Chondrocyte (in vitro differentiated cells): Measurements from ENCODE around the gene RPS6KC1. TPM values are rescaled to one million over a fixed set of nuclear protein-coding genes. Genes with fewer than 3 reads are reported as not detected.

Source experiments
- DNase-seq: peaks from one replicate; pipeline ENCODE4 v3.0.0; 2021; ENCODE audit warnings: mixed read lengths, low spot score
- H3K27ac Mint-ChIP-seq: one replicate; pipeline ENCODE4 v1.8.0; 2021; ENCODE audit warnings: mild to moderate bottlenecking, moderate library complexity, mixed read lengths; ENCODE audit not compliant: unreplicated experiment
- H3K27me3 Mint-ChIP-seq: 2 replicates; pipeline ENCODE4 v1.8.0; 2021; ENCODE audit warnings: low read depth, mixed read lengths
- H3K36me3 Mint-ChIP-seq: 2 replicates; pipeline ENCODE4 v1.8.0; 2021; ENCODE audit warnings: low read depth, mixed read lengths
- H3K4me1 Mint-ChIP-seq: 2 replicates; pipeline ENCODE4 v1.8.0; 2021; ENCODE audit warnings: low read depth, mild to moderate bottlenecking, mixed read lengths
- H3K4me3 Mint-ChIP-seq: one replicate; pipeline ENCODE4 v1.8.0; 2021; ENCODE audit warnings: mild to moderate bottlenecking, moderate library complexity, mixed read lengths; ENCODE audit not compliant: unreplicated experiment
- H3K9me3 Mint-ChIP-seq: 2 replicates; pipeline ENCODE4 v1.8.0; 2021; ENCODE audit warnings: low read depth, mixed read lengths
- total RNA-seq: library from RNA; stranded (reverse); gene quantifications from 3 replicates; pipeline ENCODE4 v1.2.1, GENCODE V29; 2021
- TF ChIP-seq, protein P1 (sequence below): fragments of 200-600 bp; sonication (generic); IDR thresholded peaks from 2 replicates; pipeline ENCODE4 v1.5.0; 2021; ENCODE audit warnings: antibody characterized with exemption, mild to moderate bottlenecking, moderate library complexity

RPS6KC1 gene
- total RNA-seq, 1 donor from 2014 or later = 22.1 TPM

GRCh38 chr1:213273546-213273945 is 222.5 kb downstream of the RPS6KC1 start:
- DNase-seq = no peak
- Mint-ChIP-seq H3K27ac (no peak overlapping the region), H3K36me3 (peaks cover 20% of the 10 kb centered on the region)

DNA sequence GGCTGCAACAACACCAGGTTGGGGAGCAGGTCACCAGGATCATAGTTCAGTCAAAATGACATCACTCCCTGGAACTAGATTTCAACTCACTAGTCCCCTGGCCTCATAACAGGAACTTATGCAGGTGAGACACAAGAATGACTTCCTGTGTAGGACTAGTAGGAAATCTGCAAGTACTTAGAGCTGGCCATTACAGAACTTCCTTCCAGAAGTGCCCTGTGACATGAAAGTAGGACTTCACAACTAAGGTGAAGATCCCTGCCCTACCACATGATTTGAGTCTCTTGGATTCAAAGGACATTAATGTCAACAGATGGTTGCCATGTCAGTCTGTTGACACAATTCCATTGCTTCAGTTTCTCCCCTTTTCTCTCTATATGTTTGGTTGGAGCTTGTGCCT is 223.1 kb downstream of the RPS6KC1 start:
- DNase-seq = no peak
- no peaks in the 10 kb centered on the region for H3K9me3 Mint-ChIP-seq
- H3K4me1 Mint-ChIP-seq = no peaks in the 10 kb centered on the region
- H3K27ac Mint-ChIP-seq = no peak overlapping the region
- H3K4me3 Mint-ChIP-seq = no peak overlapping the region
- H3K27me3 Mint-ChIP-seq = no peaks in the 10 kb centered on the region
- TF ChIP-seq, protein P1, sequence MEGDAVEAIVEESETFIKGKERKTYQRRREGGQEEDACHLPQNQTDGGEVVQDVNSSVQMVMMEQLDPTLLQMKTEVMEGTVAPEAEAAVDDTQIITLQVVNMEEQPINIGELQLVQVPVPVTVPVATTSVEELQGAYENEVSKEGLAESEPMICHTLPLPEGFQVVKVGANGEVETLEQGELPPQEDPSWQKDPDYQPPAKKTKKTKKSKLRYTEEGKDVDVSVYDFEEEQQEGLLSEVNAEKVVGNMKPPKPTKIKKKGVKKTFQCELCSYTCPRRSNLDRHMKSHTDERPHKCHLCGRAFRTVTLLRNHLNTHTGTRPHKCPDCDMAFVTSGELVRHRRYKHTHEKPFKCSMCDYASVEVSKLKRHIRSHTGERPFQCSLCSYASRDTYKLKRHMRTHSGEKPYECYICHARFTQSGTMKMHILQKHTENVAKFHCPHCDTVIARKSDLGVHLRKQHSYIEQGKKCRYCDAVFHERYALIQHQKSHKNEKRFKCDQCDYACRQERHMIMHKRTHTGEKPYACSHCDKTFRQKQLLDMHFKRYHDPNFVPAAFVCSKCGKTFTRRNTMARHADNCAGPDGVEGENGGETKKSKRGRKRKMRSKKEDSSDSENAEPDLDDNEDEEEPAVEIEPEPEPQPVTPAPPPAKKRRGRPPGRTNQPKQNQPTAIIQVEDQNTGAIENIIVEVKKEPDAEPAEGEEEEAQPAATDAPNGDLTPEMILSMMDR = no peak
- peaks cover 20% of the 10 kb centered on the region for H3K36me3 Mint-ChIP-seq

More at GRCh38 chr1:213273546-213273945, 222.5 kb downstream of the RPS6KC1 start:
- TF ChIP-seq, protein P1 = no peak
- Mint-ChIP-seq H3K9me3 (no peaks in the 10 kb centered on the region), H3K4me3 (no peak overlapping the region), H3K27me3 (no peaks in the 10 kb centered on the region), H3K4me1 (no peaks in the 10 kb centered on the region)

GRCh38 chr1:213275293-213275692 is 224.3 kb downstream of the RPS6KC1 start:
- H3K36me3 Mint-ChIP-seq = peaks cover 18% of the 10 kb centered on the region
- no peaks in the 10 kb centered on the region for H3K27me3 Mint-ChIP-seq
- DNase-seq = no peak

GRCh38 chr1:213276236-213276635 is 225.2 kb downstream of the RPS6KC1 start:
- Mint-ChIP-seq H3K27me3 (no peaks in the 10 kb centered on the region), H3K9me3 (no peaks in the 10 kb centered on the region), H3K27ac (no peak overlapping the region), H3K4me3 (no peak overlapping the region), H3K36me3 (peaks cover 15% of the 10 kb centered on the region), H3K4me1 (no peaks in the 10 kb centered on the region)
- DNase-seq = no peak
- TF ChIP-seq, protein P1 = no peak

More at GRCh38 chr1:213275293-213275692, 224.3 kb downstream of the RPS6KC1 start:
- Mint-ChIP-seq H3K4me3 (no peak overlapping the region), H3K4me1 (no peaks in the 10 kb centered on the region), H3K27ac (no peak overlapping the region), H3K9me3 (no peaks in the 10 kb centered on the region)
- TF ChIP-seq, protein P1 = no peak

- no peak for DNase-seq
- no peaks in the 10 kb centered on the region for H3K4me1 Mint-ChIP-seq
- peaks cover 15% of the 10 kb centered on the region for H3K36me3 Mint-ChIP-seq
- H3K4me3 Mint-ChIP-seq = no peak overlapping the region
- H3K9me3 Mint-ChIP-seq = no peaks in the 10 kb centered on the region
- TF ChIP-seq, protein P1 = no peak
- no peak overlapping the region for H3K27ac Mint-ChIP-seq
- H3K27me3 Mint-ChIP-seq = no peaks in the 10 kb centered on the region
These were observed 226.0 kb downstream of the RPS6KC1 start for GRCh38 chr1:213277036-213277435.
